Vagina (tissue), 2 donors: ENCODE data around the gene PKN2.

ENCODE experiments used
- CTCF ChIP-seq, 3 experiments: fragments of 450-650 bp in 2 of 3; fragments of 200-600 bp in 1 of 3; sonication (generic) in 1 of 3; IDR thresholded peaks; one replicate each; pipeline ENCODE4 v1.5.1; 2017 to 2019; ENCODE audit warnings: antibody characterized with exemption in 3 of 3, mild to moderate bottlenecking in 2 of 3, moderate library complexity in 2 of 3
- POLR2A ChIP-seq, 2 donors: fragments of 450-650 bp; IDR thresholded peaks; one replicate each; pipeline ENCODE4 v1.6.1; 2017; ENCODE audit warnings: antibody characterized with exemption in 2 of 2, mild to moderate bottlenecking in 2 of 2, moderate library complexity in 2 of 2

GRCh38 chr1:88647749-88648415 is 36.2 kb upstream of the PKN2 start:
- TF ChIP-seq CTCF (IDR thresholded peaks at IDR 0.05) (no peak), POLR2A (IDR thresholded peaks at IDR 0.05) (no peak)
